Fibroblast of lung (primary cell): Measurements from ENCODE around the gene GET4. TPM values are rescaled to one million over a fixed set of nuclear protein-coding genes. Genes with fewer than 3 reads are reported as not detected.

Experiments used
- DNase-seq, 2 donors: peaks; one replicate each; pipeline versions ENCODE4 v3.0.0 to v3.0.0-alpha.2; 2010; ENCODE audit warnings: low read depth in 2 of 2
- H2AFZ ChIP-seq: 2 replicates; pipeline ENCODE4 v1.5.1; 2012; ENCODE audit warnings: low read length, control low read depth, inconsistent platforms
- H3K27ac ChIP-seq: 2 replicates; pipeline ENCODE4 v1.5.1; 2011; ENCODE audit warnings: low read length, control low read depth; ENCODE audit not compliant: insufficient read depth
- H3K27me3 ChIP-seq: 2 replicates; pipeline ENCODE4 v1.5.1; 2011; ENCODE audit warnings: mild to moderate bottlenecking, low read length; ENCODE audit not compliant: control insufficient read depth, insufficient read depth
- H3K36me3 ChIP-seq: 2 replicates; pipeline ENCODE4 v1.5.1; 2011; ENCODE audit warnings: low read length; ENCODE audit not compliant: control insufficient read depth, insufficient read depth
- H3K4me1 ChIP-seq: 2 replicates; pipeline ENCODE4 v1.5.1; 2011; ENCODE audit warnings: low read length; ENCODE audit not compliant: control insufficient read depth, insufficient read depth; ENCODE audit errors: extremely low read depth
- H3K4me2 ChIP-seq: 2 replicates; pipeline ENCODE4 v1.5.1; 2011; ENCODE audit warnings: low read length, control low read depth; ENCODE audit not compliant: insufficient read depth; ENCODE audit errors: extremely low read depth
- H3K4me3 ChIP-seq, 4 experiments: fragments of 200-600 bp in 1 of 4; sonication (generic) in 1 of 4; replicated peaks in 1 of 4; 2 replicates each; pipeline ENCODE4 v1.5.1; 2011 to 2016; ENCODE audit warnings: low read length in 4 of 4, low read depth in 3 of 4, mild to moderate bottlenecking in 3 of 4, control low read depth in 2 of 4, inconsistent platforms in 1 of 4, mixed read lengths in 1 of 4; ENCODE audit not compliant: insufficient read depth in 1 of 4; ENCODE audit errors: control extremely low read depth in 1 of 4
- H3K79me2 ChIP-seq: 2 replicates; pipeline ENCODE4 v1.5.1; 2012; ENCODE audit warnings: mild to moderate bottlenecking, low read length, inconsistent platforms; ENCODE audit not compliant: control insufficient read depth, insufficient read depth
- H3K9ac ChIP-seq: 2 replicates; pipeline ENCODE4 v1.5.1; 2011; ENCODE audit warnings: mild to moderate bottlenecking, low read length, control low read depth; ENCODE audit not compliant: insufficient read depth
- H3K9me3 ChIP-seq: 2 replicates; pipeline ENCODE4 v1.5.1; 2012; ENCODE audit warnings: low read depth, low read length; ENCODE audit not compliant: control insufficient read depth, insufficient read depth
- H4K20me1 ChIP-seq: 2 replicates; pipeline ENCODE4 v1.5.1; 2011; ENCODE audit warnings: low read length; ENCODE audit not compliant: control insufficient read depth, insufficient read depth; ENCODE audit errors: extremely low read depth
- EZH2 ChIP-seq: IDR thresholded peaks from 2 replicates; pipeline ENCODE4 v1.5.1; 2012; ENCODE audit warnings: low read length, control low read depth, mild to moderate bottlenecking; ENCODE audit errors: missing control alignments
- polyA plus RNA-seq, 2 donors: library from polyadenylated mRNA; depleted of rRNA in 1 of 2; stranded (reverse) in 1 of 2; unstranded in 1 of 2; fragments of >200 nt; gene quantifications; 2 replicates each; pipeline ENCODE4 v1.2.1, GENCODE V29; 2011 to 2012; ENCODE audit warnings: missing spikeins in 1 of 2
- total RNA-seq: library from RNA; depleted of rRNA; stranded (reverse); fragments of >200 nt; gene quantifications from 2 replicates; pipeline ENCODE4 v1.2.1, GENCODE V29; 2014
- TF ChIP-seq, protein P1 (sequence below), 2 donors: IDR thresholded peaks in 1 of 2; conservative IDR thresholded peaks in 1 of 2; 1 replicate in 1 of 2; 2 replicates in 1 of 2; pipeline ENCODE4 v1.5.1; 2011 to 2012; ENCODE audit warnings: low read length in 2 of 2, control low read depth in 1 of 2, inconsistent platforms in 1 of 2, low read depth in 1 of 2, mild to moderate bottlenecking in 1 of 2

Gene GET4
- total and polyA plus RNA-seq, 2 donors (not counting 1 experiment from before 2014, with no cell fraction given) = 13.4 to 23.1 TPM

DNA sequence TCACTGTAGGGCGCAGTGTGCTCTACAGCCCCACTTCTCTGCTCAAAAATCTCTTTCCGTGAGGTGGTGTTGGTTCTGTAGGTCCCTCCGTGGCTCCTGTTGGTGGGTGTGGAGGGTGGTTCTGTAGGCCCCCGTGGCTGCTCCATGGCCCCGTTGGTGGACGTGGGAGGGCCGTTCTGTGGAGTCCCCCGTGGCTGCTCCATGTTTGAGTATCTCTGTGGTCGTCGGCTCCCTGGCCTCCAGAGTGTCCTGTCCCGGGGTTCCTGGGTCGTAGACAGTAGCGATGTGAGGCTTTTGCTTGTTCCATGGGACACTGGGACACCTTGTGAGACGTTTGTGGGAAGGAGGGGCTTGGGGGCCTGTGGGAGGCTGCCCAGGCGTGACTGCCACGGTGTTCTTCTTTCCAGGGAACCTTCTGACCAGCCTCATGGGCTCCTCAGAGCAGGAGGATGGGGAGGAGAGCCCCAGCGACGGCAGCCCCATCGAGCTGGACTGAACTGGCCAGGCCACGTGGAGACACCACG lies 18.6 kb downstream of the GET4 start:
- no peaks in the 10 kb centered on the region for H3K79me2 ChIP-seq
- no peak overlapping the region for H3K4me2 ChIP-seq
- no peak overlapping the region for H3K9ac ChIP-seq
- DNase-seq = no peak
- no peaks in the 10 kb centered on the region for H3K4me1 ChIP-seq
- no peaks in the 10 kb centered on the region for H3K27me3 ChIP-seq
- peaks cover 35% of the 10 kb centered on the region for H3K36me3 ChIP-seq
- H4K20me1 ChIP-seq = no peaks in the 10 kb centered on the region
- H3K4me3 ChIP-seq = no peak overlapping the region
- TF ChIP-seq, protein P1, sequence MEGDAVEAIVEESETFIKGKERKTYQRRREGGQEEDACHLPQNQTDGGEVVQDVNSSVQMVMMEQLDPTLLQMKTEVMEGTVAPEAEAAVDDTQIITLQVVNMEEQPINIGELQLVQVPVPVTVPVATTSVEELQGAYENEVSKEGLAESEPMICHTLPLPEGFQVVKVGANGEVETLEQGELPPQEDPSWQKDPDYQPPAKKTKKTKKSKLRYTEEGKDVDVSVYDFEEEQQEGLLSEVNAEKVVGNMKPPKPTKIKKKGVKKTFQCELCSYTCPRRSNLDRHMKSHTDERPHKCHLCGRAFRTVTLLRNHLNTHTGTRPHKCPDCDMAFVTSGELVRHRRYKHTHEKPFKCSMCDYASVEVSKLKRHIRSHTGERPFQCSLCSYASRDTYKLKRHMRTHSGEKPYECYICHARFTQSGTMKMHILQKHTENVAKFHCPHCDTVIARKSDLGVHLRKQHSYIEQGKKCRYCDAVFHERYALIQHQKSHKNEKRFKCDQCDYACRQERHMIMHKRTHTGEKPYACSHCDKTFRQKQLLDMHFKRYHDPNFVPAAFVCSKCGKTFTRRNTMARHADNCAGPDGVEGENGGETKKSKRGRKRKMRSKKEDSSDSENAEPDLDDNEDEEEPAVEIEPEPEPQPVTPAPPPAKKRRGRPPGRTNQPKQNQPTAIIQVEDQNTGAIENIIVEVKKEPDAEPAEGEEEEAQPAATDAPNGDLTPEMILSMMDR (conservative IDR thresholded peaks at IDR 0.05 in 1 of 2, IDR thresholded peaks at IDR 0.05 in 1 of 2; ENCODE audit: low read depth in 1 of 2, low read length in 2 of 2) = no peak
- TF ChIP-seq EZH2 = no peak
- no peak overlapping the region for H3K27ac ChIP-seq
- H2AFZ ChIP-seq = no peak overlapping the region
- H3K9me3 ChIP-seq = no peaks in the 10 kb centered on the region

DNA sequence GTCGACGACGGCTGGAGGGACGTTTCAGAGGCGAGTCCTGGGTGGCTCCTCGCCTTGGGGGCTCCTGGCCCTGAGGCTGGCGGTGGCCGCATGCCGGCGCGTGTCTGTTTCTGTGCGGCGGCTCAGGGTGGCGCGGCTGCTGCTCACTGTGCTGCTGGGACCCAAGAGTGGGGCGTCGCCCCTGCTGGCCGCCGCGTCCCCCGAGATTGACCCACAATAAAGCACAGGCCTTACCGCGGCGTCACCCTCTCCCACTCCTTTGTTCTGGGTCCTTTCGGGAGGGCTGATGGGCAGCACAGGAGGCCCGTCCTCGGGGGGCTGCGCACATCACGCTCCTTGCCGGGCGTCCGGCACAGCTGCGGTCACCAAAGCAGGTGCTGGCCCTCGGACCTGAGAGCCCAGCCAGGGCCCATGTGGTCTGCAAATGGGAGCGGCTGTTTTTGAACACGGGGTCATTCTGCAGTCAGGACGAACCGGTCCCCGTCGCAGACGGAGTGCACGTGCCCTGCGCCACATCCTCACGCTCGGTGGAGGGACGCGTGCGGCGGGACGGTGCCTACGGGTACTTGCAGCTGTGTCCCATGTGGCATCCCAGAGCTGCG lies 19.2 kb downstream of the GET4 start:
- no peak overlapping the region for H3K9ac ChIP-seq
- no peaks in the 10 kb centered on the region for H3K27me3 ChIP-seq
- no peak for DNase-seq
- no peaks in the 10 kb centered on the region for H3K4me1 ChIP-seq
- H3K27ac ChIP-seq = no peak overlapping the region
- no peak overlapping the region for H3K4me2 ChIP-seq
- no peaks in the 10 kb centered on the region for H3K9me3 ChIP-seq
- no peaks in the 10 kb centered on the region for H3K79me2 ChIP-seq
- no peak overlapping the region for H2AFZ ChIP-seq
- peaks cover 35% of the 10 kb centered on the region for H3K36me3 ChIP-seq
- no peaks in the 10 kb centered on the region for H4K20me1 ChIP-seq
- TF ChIP-seq, protein P1 (conservative IDR thresholded peaks at IDR 0.05 in 1 of 2, IDR thresholded peaks at IDR 0.05 in 1 of 2; ENCODE audit: low read depth in 1 of 2, low read length in 2 of 2) = no peak
- TF ChIP-seq EZH2 = no peak
- no peak overlapping the region for H3K4me3 ChIP-seq

DNA sequence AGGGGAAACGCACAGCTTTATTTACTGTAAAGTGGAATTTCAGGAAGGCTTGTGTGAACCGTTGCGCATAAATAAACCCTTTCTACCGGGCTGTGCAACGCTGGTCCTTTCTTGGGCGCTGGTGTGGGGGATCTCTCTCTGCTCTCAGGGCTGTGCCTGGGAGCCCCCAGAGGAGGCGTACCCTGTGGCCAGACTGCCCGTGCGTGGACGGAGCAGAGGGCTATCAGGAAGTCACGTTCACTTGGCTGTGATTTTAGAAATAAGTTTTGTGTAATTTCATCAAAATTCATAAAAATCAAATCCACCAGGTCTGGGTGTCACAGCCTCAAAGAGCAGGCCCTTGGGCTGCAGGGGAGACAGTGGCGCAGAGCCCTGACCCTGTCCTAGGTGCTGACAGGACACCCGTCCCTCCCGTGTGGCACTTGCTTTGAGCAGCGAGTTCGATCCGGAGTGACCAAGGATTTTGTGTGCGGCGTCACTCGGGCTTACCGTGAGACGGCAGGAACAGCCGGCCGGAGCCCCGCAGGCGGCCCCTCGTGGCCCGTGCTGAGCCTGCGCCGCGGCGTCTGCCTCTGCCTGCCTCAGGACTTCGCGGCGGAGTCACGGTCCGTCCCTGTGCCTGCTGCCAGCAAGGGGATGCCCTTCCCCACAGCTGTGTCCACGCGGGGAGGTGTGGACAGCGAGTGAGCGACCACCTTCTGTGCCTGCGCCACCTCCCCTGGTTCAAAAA lies 20.2 kb downstream of the GET4 start:
- H3K27ac ChIP-seq = no peak overlapping the region
- TF ChIP-seq, protein P1 (conservative IDR thresholded peaks at IDR 0.05 in 1 of 2, IDR thresholded peaks at IDR 0.05 in 1 of 2; ENCODE audit: low read depth in 1 of 2, low read length in 2 of 2) = no peak
- TF ChIP-seq EZH2 = no peak

More for the DNA sequence above, 20.2 kb downstream of the GET4 start:
- Histone ChIP-seq H3K36me3 (peaks cover 34% of the 10 kb centered on the region), H2AFZ (no peak overlapping the region), H3K4me2 (no peak overlapping the region), H3K9me3 (no peaks in the 10 kb centered on the region), H3K4me3 (no peak overlapping the region), H4K20me1 (no peaks in the 10 kb centered on the region), H3K79me2 (no peaks in the 10 kb centered on the region), H3K27me3 (no peaks in the 10 kb centered on the region), H3K9ac (no peak overlapping the region), H3K4me1 (peaks cover 3% of the 10 kb centered on the region)
- no peak for DNase-seq
